ENCODE data around the gene ASMTL.

ASMTL gene

GRCh38 chrX:1403228-1403627 is 49.5 kb downstream of the ASMTL start:
- no peak for DNase-seq

- no peak for DNase-seq
Measured at GRCh38 chrX:1401611-1402430, 50.9 kb downstream of the ASMTL start.

GRCh38 chrX:1400742-1401471 is 51.8 kb downstream of the ASMTL start:
- DNase-seq, result no peak

- DNase-seq, result no peak
Measured at GRCh38 chrX:1400049-1400448, 52.7 kb downstream of the ASMTL start.

GRCh38 chrX:1398431-1399340 is 54.0 kb downstream of the ASMTL start:
- no peak for DNase-seq

- no peak for DNase-seq
Measured at GRCh38 chrX:1397441-1398270, 55.1 kb downstream of the ASMTL start.

GRCh38 chrX:1397001-1397400 is 55.7 kb downstream of the ASMTL start:
- DNase-seq, result no peak

GRCh38 chrX:1395646-1396216 is 57.0 kb downstream of the ASMTL start:
- DNase-seq, result no peak

GRCh38 chrX:1394731-1395501 is 57.8 kb downstream of the ASMTL start:
- DNase-seq, result no peak

GRCh38 chrX:1393871-1394615 is 58.7 kb downstream of the ASMTL start:
- DNase-seq, result no peak

- no peak for DNase-seq
Measured at GRCh38 chrX:1392376-1393068, 60.2 kb downstream of the ASMTL start.

GRCh38 chrX:1391707-1392375 is 60.9 kb downstream of the ASMTL start, which contains the start of gene SLC25A6:
SLC25A6 (minus strand) TSS chrX:1392113; CDS start chrX:1392009, 104 bp downstream.
- DNase-seq, result no peak

- no peak for DNase-seq
Measured at GRCh38 chrX:1391370-1391706, 61.4 kb downstream of the ASMTL start.

GRCh38 chrX:1390621-1391369 is 61.9 kb downstream of the ASMTL start:
- no peak for DNase-seq

GRCh38 chrX:1389993-1390285 is 62.8 kb downstream of the ASMTL start:
- DNase-seq, result no peak

- DNase-seq, result no peak
Measured at GRCh38 chrX:1389181-1389992, 63.3 kb downstream of the ASMTL start.

- no peak for DNase-seq
Measured at GRCh38 chrX:1388651-1389050, 64.1 kb downstream of the ASMTL start.
